Stimulated activated naive CD8-positive, alpha-beta T cell treated with anti-CD3 and anti-CD28 coated beads, Interleukin-15, Interleukin-2, amounts not matched to agents 100 U/mL and 50 U/mL, for 24 hours (primary cell): ENCODE data around the gene REEP5.
"Not testable (repeated sequence)": the region's sequence is repeated elsewhere in the genome, so short reads cannot be mapped to it uniquely, and the experiment has no call there.

Experiments
- ATAC-seq: fragments of 150-1000 bp; cut with Tn5 transposase; one replicate; pipeline ENCODE4 v1.10.0; 2021
- DNase-seq: peaks from one replicate; pipeline ENCODE4 v3.0.0; 2021

The REEP5 gene

GRCh38 chr5:112886975-112887374 is 35.1 kb downstream of the REEP5 start:
- DNase-seq (no peak), ATAC-seq (peak; percentile 77)

- DNase-seq (no peak), ATAC-seq (no peak)
Observed at GRCh38 chr5:112885001-112885400, 37.0 kb downstream of the REEP5 start.

GRCh38 chr5:112883192-112883591 is 38.8 kb downstream of the REEP5 start:
- ATAC-seq (no peak), DNase-seq (no peak)

- ATAC-seq: no peak
- DNase-seq: no peak
Observed at GRCh38 chr5:112880219-112880964, 41.6 kb downstream of the REEP5 start.

GRCh38 chr5:112878760-112879159 is 43.3 kb downstream of the REEP5 start:
- DNase-seq: peak; percentile 37

GRCh38 chr5:112878101-112878500 is 43.9 kb downstream of the REEP5 start:
- DNase-seq: no peak
- no peak for ATAC-seq

More at GRCh38 chr5:112878760-112879159, 43.3 kb downstream of the REEP5 start:
- ATAC-seq: peak; percentile 90

- DNase-seq (no peak), ATAC-seq (no peak)
Observed at GRCh38 chr5:112876362-112876761, 45.7 kb downstream of the REEP5 start.

GRCh38 chr5:112870966-112871365 is 51.1 kb downstream of the REEP5 start:
- ATAC-seq (no peak), DNase-seq (no peak)

GRCh38 chr5:112869948-112870347 is 52.1 kb downstream of the REEP5 start:
- no peak for DNase-seq
- ATAC-seq: no peak

GRCh38 chr5:112867411-112867810 is 54.6 kb downstream of the REEP5 start:
- ATAC-seq: no peak
- DNase-seq: no peak

- no peak for DNase-seq
- ATAC-seq: no peak
Observed at GRCh38 chr5:112866739-112867138, 55.3 kb downstream of the REEP5 start.

GRCh38 chr5:112865128-112865527 is 56.9 kb downstream of the REEP5 start:
- ATAC-seq: no peak
- DNase-seq: no peak

- DNase-seq (no peak), ATAC-seq (no peak)
Observed at GRCh38 chr5:112863549-112863948, 58.5 kb downstream of the REEP5 start.

- ATAC-seq (no peak), DNase-seq (no peak)
Observed at GRCh38 chr5:112862085-112862484, 59.9 kb downstream of the REEP5 start.

GRCh38 chr5:112861638-112861985 is 60.4 kb downstream of the REEP5 start:
- no peak for ATAC-seq
- DNase-seq: no peak

GRCh38 chr5:112860929-112861637 is 60.9 kb downstream of the REEP5 start, which contains the start of gene SRP19:
Gene SRP19, plus strand, starts transcription at chr5:112861287. Its CDS starts 90 bp downstream, at chr5:112861377.
- DNase-seq (peak; percentile 90), ATAC-seq (peak; percentile 95)

- not testable (repeated sequence) for ATAC-seq, DNase-seq
Observed at GRCh38 chr5:112860571-112860928, 61.5 kb downstream of the REEP5 start.

- no peak for ATAC-seq
- no peak for DNase-seq
Observed at GRCh38 chr5:112857866-112858265, 64.2 kb downstream of the REEP5 start.

GRCh38 chr5:112854651-112855050 is 67.4 kb downstream of the REEP5 start:
- DNase-seq (no peak), ATAC-seq (no peak)

GRCh38 chr5:112849912-112850311 is 72.1 kb downstream of the REEP5 start:
- ATAC-seq: no peak
- no peak for DNase-seq

GRCh38 chr5:112848116-112848811 is 73.8 kb downstream of the REEP5 start:
- DNase-seq: no peak

GRCh38 chr5:112847306-112847705 is 74.7 kb downstream of the REEP5 start:
- ATAC-seq (no peak), DNase-seq (no peak)

More at GRCh38 chr5:112848116-112848811, 73.8 kb downstream of the REEP5 start:
- ATAC-seq: peak; percentile 93

- DNase-seq: no peak
Observed at GRCh38 chr5:112846556-112846955, 75.5 kb downstream of the REEP5 start.

More at GRCh38 chr5:112846556-112846955, 75.5 kb downstream of the REEP5 start:
- ATAC-seq: no peak
